OCI-LY7 (cell line): Measurements from ENCODE around the gene OR7C2. TPM values are rescaled to one million over a fixed set of nuclear protein-coding genes. Genes with fewer than 3 reads are reported as not detected.

Experiments used
- BruUV-seq: library from RNA; stranded (reverse); fragments of 400-500 nt; replicated peaks from 2 replicates; lab custom pipeline; 2021; lab: Mats Ljungman, UMichigan
- CTCF ChIA-PET: fragments of 300-600 bp; sonication (Branson Sonifier 250); formaldehyde crosslinking; loops from one replicate; lab custom pipeline; 2022; ENCODE audit warnings: antibody characterized with exemption; ENCODE audit not compliant: unreplicated experiment; lab: Charles Lee
- POLR2A ChIA-PET: fragments of 300-600 bp; sonication (Branson Sonifier 250); formaldehyde crosslinking; loops from one replicate; lab custom pipeline; 2022; ENCODE audit warnings: antibody characterized with exemption; lab: Charles Lee
- DNase-seq: peaks from one replicate; pipeline ENCODE4 v3.0.0-alpha.2; 2015; ENCODE audit warnings: low spot score
- H2AFZ ChIP-seq: fragments of 200-600 bp; sonication (generic), shearing (Covaris generic); 2 replicates; pipeline ENCODE4 v1.6.1; 2014; ENCODE audit warnings: mild to moderate bottlenecking, antibody characterized with exemption, low read length, moderate library complexity
- H3K27ac ChIP-seq: fragments of 200-600 bp; sonication (generic); 2 replicates; pipeline ENCODE4 v1.5.1; 2014; ENCODE audit warnings: mixed run types, low read depth, mild to moderate bottlenecking, moderate library complexity, low read length, inconsistent platforms; ENCODE audit not compliant: poor library complexity, severe bottlenecking
- H3K36me3 ChIP-seq: fragments of 200-600 bp; sonication (generic); 2 replicates; pipeline ENCODE4 v1.6.1; 2014; ENCODE audit warnings: mild to moderate bottlenecking, antibody characterized with exemption, low read length, moderate library complexity, mixed read lengths; ENCODE audit not compliant: insufficient read depth
- H3K4me1 ChIP-seq: fragments of 200-600 bp; sonication (generic); 2 replicates; pipeline ENCODE4 v1.5.1; 2014; ENCODE audit warnings: mild to moderate bottlenecking, low read length; ENCODE audit not compliant: insufficient read depth, poor library complexity, severe bottlenecking
- H3K4me2 ChIP-seq: fragments of 200-600 bp; sonication (generic); 2 replicates; pipeline ENCODE4 v1.6.1; 2014; ENCODE audit warnings: mild to moderate bottlenecking, low read length
- H3K4me3 ChIP-seq: fragments of 200-600 bp; sonication (generic); 2 replicates; pipeline ENCODE4 v1.5.1; 2014; ENCODE audit warnings: mild to moderate bottlenecking, low read depth, low read length; ENCODE audit not compliant: poor library complexity, severe bottlenecking
- H3K79me2 ChIP-seq: fragments of 200-600 bp; sonication (generic); 2 replicates; pipeline ENCODE4 v1.6.1; 2016; ENCODE audit warnings: low read depth, mild to moderate bottlenecking, low read length, moderate library complexity, mixed read lengths; ENCODE audit not compliant: insufficient read depth
- H3K9me2 ChIP-seq: fragments of 200-600 bp; sonication (generic); 2 replicates; pipeline ENCODE4 v1.6.1; 2016; ENCODE audit warnings: mild to moderate bottlenecking, low read length, mixed read lengths; ENCODE audit not compliant: insufficient read depth
- H3K9me3 ChIP-seq: fragments of 200-600 bp; sonication (generic); 2 replicates; pipeline ENCODE4 v1.6.1; 2014; ENCODE audit warnings: mild to moderate bottlenecking, mixed run types, low read length, mixed read lengths
- H4K20me1 ChIP-seq: fragments of 200-600 bp; sonication (generic); 2 replicates; pipeline ENCODE4 v1.6.1; 2014; ENCODE audit warnings: mild to moderate bottlenecking, antibody characterized with exemption, low read length, moderate library complexity, mixed read lengths; ENCODE audit not compliant: insufficient read depth
- EZH2phosphoT487 ChIP-seq: fragments of 200-600 bp; sonication (generic); IDR thresholded peaks from 2 replicates; pipeline ENCODE4 v1.6.1; 2018; ENCODE audit warnings: low read depth, borderline replicate concordance, mild to moderate bottlenecking, mixed run types, antibody characterized with exemption, low read length, moderate library complexity, mixed read lengths
- intact Hi-C: fragments of 100-400 bp; cut with micrococcal nuclease; formaldehyde crosslinking; loops from one replicate; pipeline ENCODE4 v1.10.0; 2022; ENCODE audit not compliant: unreplicated experiment
- total RNA-seq, 2 experiments: library from RNA; depleted of rRNA in 1 of 2; stranded (reverse); fragments of >200 nt in 1 of 2; shearing (Covaris generic) in 1 of 2; gene quantifications; 2 replicates each; pipeline ENCODE4 v1.2.3, GENCODE V29; 2014 to 2022
- TF ChIP-seq, protein P1 (sequence below): fragments of 200-600 bp; sonication (generic); conservative IDR thresholded peaks from 2 replicates; pipeline ENCODE4 v1.5.1; 2014; ENCODE audit warnings: mild to moderate bottlenecking, antibody characterized with exemption, low read length, moderate library complexity, mixed read lengths

The OR7C2 gene
- total RNA-seq, 2 experiments from 2014 or later, result not detected

DNA sequence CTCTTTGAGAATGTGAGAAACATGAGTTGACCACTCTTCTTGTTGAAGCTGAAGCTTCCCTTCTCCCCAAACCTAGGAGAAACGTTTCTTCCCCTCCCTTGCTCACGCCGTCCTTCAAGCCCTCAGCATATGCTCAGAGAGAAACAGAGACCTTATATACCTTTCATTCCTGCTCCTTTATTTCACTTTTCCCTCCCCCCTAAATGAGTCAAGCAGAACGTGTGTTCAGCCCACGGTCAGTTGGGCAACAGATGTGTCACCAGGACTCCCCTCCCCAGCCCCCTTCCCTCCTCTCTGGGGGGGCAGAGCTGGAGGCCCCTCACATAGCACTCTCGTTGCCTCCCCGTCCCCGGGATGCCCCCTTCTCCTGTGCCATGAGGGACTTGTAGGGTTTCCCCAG lies 8.6 kb downstream of the OR7C2 start:
- Histone ChIP-seq H3K4me3 (no peak overlapping the region), H3K9me3 (no peaks in the 10 kb centered on the region), H3K79me2 (no peaks in the 10 kb centered on the region), H3K4me1 (no peaks in the 10 kb centered on the region), H4K20me1 (no peaks in the 10 kb centered on the region), H3K36me3 (no peaks in the 10 kb centered on the region), H2AFZ (no peak overlapping the region), H3K4me2 (no peak overlapping the region), H3K9me2 (no peaks in the 10 kb centered on the region), H3K27ac (no peak overlapping the region)
- TF ChIP-seq, protein P1, sequence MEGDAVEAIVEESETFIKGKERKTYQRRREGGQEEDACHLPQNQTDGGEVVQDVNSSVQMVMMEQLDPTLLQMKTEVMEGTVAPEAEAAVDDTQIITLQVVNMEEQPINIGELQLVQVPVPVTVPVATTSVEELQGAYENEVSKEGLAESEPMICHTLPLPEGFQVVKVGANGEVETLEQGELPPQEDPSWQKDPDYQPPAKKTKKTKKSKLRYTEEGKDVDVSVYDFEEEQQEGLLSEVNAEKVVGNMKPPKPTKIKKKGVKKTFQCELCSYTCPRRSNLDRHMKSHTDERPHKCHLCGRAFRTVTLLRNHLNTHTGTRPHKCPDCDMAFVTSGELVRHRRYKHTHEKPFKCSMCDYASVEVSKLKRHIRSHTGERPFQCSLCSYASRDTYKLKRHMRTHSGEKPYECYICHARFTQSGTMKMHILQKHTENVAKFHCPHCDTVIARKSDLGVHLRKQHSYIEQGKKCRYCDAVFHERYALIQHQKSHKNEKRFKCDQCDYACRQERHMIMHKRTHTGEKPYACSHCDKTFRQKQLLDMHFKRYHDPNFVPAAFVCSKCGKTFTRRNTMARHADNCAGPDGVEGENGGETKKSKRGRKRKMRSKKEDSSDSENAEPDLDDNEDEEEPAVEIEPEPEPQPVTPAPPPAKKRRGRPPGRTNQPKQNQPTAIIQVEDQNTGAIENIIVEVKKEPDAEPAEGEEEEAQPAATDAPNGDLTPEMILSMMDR, result no peak
- TF ChIP-seq EZH2phosphoT487, result no peak
- no peak for DNase-seq
- ChIA-PET CTCF (no interaction called here), POLR2A (no interaction called here)
- no TSS peak for BruUV-seq
- intact Hi-C loops, result no loop called here

DNA sequence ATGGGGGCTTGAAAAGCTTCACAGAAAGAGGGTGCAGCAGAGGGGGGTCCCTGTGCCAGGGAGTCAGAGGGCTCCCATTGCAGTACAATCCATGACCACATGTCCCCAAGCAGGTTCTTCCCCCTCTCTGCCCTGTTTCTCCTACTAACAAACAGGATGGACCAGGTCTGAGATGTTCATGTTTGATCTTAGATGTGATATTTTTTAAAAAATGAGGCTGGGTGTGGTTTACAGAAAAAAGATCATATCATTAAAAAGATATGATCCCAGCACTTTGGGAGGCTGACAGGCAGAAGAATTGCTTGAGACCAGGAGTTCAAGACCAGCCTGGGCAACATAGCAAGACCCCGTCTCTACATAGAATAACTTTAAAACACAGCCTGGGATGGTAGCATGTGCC lies 9.1 kb downstream of the OR7C2 start:
- Histone ChIP-seq H3K9me3 (no peaks in the 10 kb centered on the region), H3K36me3 (no peaks in the 10 kb centered on the region), H3K4me2 (no peak overlapping the region), H4K20me1 (no peaks in the 10 kb centered on the region), H3K79me2 (no peaks in the 10 kb centered on the region), H3K9me2 (no peaks in the 10 kb centered on the region), H3K4me3 (no peak overlapping the region), H3K27ac (no peak overlapping the region), H3K4me1 (no peaks in the 10 kb centered on the region), H2AFZ (no peak overlapping the region)
- intact Hi-C loops, result no loop called here
- POLR2A ChIA-PET, result interaction anchor here (0.6 kb wide), 1 partner anchor 1712 kb away, joined by 7 read pairs; no protein-coding TSS in a partner anchor
- CTCF ChIA-PET, result no interaction called here
- DNase-seq, result no peak
- BruUV-seq, result no TSS peak
- TF ChIP-seq, protein P1, result no peak
- no peak for TF ChIP-seq EZH2phosphoT487

DNA sequence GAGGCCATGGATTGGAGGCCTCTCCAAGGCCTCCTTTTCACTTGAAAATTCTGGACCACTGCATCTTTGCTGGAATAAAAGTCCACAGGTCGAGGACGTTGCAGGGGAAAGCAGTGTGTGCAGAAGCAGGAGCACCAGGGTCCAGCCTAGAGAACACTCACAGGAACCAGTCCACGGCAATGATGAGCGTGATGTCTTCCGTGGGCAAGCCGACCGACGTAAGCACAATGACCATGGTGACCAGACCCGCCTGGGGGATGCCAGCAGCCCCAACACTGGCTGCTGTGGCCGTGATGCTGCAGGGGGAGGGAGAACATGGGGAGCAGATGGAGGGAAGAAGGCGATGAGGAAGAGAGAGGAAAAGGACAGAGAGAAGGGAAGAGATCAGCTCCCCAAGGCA lies 11.5 kb downstream of the OR7C2 start:
- no peaks in the 10 kb centered on the region for H3K79me2 ChIP-seq
- TF ChIP-seq, protein P1, result no peak
- TF ChIP-seq EZH2phosphoT487, result no peak
- ChIA-PET CTCF (no interaction called here), POLR2A (no interaction called here)
- no peaks in the 10 kb centered on the region for H4K20me1 ChIP-seq
- no TSS peak for BruUV-seq
- H3K4me1 ChIP-seq, result no peaks in the 10 kb centered on the region
- intact Hi-C loops, result no loop called here
- H3K9me3 ChIP-seq, result no peaks in the 10 kb centered on the region
- H3K4me3 ChIP-seq, result no peak overlapping the region
- DNase-seq, result no peak
- H3K4me2 ChIP-seq, result no peak overlapping the region
- no peaks in the 10 kb centered on the region for H3K36me3 ChIP-seq
- H2AFZ ChIP-seq, result no peak overlapping the region
- no peaks in the 10 kb centered on the region for H3K9me2 ChIP-seq
- no peak overlapping the region for H3K27ac ChIP-seq
